Measurements from ENCODE around the gene IL17A.
A peak's percentile ranks its signal among the peaks of the same experiment; 100 is the strongest.

Gene IL17A

GRCh38 chr6:52216932-52217575, 30.9 kb downstream of the IL17A start:
- DNase-seq, result no peak

- no peak for DNase-seq
Measured at GRCh38 chr6:52217761-52218160, 31.6 kb downstream of the IL17A start.

- DNase-seq, result no peak
Measured at GRCh38 chr6:52221302-52221701, 35.1 kb downstream of the IL17A start.

- DNase-seq, result no peak
Measured at GRCh38 chr6:52227495-52227894, 41.3 kb downstream of the IL17A start.

- no peak for DNase-seq
Measured at GRCh38 chr6:52230685-52231084, 44.5 kb downstream of the IL17A start.

GRCh38 chr6:52231406-52232127, 45.4 kb downstream of the IL17A start:
- peak; percentile 52 for DNase-seq

- DNase-seq, result no peak
Measured at GRCh38 chr6:52233005-52233404, 46.8 kb downstream of the IL17A start.

- DNase-seq, result peak; percentile 61
Measured at GRCh38 chr6:52233975-52234823, 48.0 kb downstream of the IL17A start.
